RPMI7951 (cell line): ENCODE measurements around the gene EXOC3L4. TPM values are rescaled to one million over a fixed set of nuclear protein-coding genes. Genes with fewer than 3 reads are reported as not detected.
A peak's percentile ranks its signal among the peaks of the same experiment; 100 is the strongest.

Experiments used
- DNase-seq: peaks from one replicate; pipeline ENCODE4 v3.0.0-alpha.2; 2012; ENCODE audit warnings: low read depth
- total RNA-seq: library from RNA; depleted of rRNA; stranded (reverse); fragments of >200 nt; shearing (Covaris generic); gene quantifications from 2 replicates; pipeline ENCODE4 v1.2.3, GENCODE V29; 2014

EXOC3L4 gene
- total RNA-seq, 1 experiment from 2014 or later = not detected

GRCh38 chr14:103133210-103134140 lies 39.0 kb downstream of the EXOC3L4 start:
- no peak for DNase-seq

GRCh38 chr14:103134405-103134804 lies 39.9 kb downstream of the EXOC3L4 start:
- DNase-seq = no peak

DNA sequence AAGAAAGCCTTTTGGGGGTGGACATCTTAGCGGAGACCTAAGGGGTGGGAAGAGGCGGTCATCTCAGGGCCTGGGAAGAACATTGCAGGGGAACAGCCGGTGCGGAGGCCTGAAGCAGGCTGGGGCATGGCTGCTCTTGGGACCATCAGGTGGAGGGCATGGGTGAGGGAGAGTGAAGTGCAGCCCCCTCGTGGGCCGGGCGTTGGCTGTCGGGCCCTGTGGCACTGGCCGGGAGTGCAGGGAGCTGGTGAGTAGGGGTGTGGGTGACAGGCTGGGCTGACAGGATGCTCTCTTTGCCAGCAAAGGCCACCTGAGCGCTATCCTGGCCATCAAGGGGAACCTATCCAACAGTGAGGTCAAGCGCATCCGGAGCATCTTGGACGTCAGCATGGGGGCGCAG lies 40.4 kb downstream of the EXOC3L4 start:
- no peak for DNase-seq

DNA sequence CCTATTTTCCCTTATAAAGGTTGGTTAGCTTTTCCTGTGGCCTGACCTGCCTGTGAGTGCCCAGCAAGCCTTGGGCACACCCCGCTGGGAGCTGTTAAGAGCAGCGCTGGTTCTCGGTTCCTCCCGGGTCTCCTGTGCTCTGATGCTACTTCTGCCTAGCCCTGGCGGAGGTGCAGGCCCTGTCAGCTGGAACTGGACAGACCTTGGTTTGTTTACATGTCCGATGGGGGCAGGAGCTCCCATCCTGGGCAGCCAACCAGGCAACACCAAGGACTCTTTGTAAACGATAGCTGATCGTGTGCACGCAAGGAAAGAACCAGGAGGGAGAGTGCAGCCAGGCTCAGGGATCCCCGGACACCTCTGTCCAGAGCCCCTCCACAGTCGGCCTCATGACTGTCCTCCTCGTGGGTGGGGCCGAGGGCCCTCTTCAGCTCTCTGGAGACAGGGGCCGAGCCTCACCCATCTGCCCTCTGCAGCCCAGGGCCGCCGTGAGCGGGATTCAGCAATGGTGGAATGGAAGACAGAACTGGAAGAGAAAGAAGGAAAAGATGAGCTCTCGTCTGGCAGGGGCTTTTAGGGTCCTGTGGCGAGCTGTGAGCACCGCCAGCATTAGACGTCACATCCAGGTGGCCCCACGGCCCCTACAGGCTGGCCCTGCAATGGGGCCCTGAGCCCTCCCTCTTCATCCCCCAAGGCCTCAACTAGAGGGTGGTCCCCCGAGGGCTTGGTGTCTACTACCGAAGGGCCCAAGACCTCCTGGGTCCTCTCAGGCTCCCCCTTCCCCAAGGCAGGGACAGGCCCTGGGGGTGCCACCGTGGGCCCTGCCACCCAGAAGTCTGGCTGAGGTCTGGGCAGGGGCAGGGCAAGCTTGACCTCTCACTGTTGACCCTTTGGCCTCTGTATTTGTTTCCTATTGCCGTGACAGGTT lies 41.1 kb downstream of the EXOC3L4 start:
- no peak for DNase-seq

DNA sequence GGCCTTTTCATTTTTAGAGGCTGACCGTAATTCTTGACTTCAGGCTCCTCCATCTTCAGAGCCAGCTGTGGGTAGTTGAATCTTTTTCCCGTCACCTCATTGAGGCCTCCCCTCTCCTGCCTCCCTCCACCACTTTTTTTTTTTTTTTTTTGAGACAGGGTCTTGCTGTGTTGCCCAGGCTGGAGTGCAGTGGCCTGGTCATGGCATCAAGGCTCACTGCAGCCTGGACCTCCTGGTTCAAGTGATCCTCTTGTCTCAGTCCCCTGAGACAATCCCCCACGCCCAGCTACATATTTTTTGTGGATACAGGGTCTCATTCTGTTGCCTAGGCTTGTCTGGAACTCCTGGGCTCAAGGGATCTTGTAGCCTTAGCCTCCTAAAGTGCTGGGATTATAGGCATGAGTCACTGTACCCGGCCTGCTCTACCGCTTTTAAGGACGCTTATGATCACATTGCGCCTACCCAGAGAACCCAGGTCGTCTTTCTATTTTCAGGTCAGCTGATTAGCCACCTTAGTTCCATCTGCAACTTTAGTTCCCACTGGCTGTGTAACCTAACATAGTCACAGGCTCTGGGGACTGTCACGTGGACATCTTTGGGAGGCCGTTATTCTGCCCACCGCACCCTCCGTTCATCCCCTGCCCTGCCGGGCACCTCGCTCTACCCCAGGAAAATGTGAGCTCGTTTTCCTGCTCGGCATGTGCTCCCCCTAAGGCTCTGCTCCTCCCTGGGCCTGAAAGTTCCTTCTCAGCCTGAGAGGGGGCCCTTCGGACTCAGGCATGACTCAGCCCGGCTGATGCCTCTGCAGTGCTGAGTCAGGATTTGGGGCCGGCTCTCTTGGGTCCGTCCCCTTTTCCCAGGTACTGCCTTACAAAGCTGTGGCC lies 42.1 kb downstream of the EXOC3L4 start:
- peak; percentile 58 for DNase-seq

DNA sequence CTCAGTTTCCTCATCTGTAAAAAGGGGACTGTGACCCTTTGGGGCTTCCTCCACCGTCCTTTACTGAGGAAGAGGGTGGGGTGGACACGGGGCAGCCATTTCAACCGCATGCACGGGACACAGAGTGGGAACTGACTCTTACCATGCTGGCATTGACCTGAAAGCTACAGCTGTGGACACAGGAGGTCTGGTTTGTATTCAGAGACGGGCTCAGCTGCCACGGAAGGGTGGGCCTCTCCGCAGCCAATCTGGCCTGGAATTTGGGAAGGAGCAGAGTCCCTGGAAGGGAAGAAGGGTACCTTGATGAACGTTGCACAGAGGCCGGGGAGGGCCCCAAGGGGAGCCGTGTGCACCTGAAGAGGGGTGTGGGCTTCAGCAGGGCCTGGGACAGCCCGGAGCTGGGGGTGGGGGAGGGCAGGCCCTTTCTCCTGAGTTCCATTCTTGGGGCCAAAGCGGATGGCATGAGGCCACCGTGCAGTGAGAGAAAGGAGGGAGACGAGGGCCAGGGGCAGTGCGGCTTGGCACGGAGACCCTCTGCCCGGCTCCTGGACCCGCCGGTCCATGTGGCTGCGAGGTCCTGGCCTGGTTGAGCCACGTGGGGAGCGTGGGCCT lies 43.3 kb downstream of the EXOC3L4 start:
- DNase-seq = no peak

DNA sequence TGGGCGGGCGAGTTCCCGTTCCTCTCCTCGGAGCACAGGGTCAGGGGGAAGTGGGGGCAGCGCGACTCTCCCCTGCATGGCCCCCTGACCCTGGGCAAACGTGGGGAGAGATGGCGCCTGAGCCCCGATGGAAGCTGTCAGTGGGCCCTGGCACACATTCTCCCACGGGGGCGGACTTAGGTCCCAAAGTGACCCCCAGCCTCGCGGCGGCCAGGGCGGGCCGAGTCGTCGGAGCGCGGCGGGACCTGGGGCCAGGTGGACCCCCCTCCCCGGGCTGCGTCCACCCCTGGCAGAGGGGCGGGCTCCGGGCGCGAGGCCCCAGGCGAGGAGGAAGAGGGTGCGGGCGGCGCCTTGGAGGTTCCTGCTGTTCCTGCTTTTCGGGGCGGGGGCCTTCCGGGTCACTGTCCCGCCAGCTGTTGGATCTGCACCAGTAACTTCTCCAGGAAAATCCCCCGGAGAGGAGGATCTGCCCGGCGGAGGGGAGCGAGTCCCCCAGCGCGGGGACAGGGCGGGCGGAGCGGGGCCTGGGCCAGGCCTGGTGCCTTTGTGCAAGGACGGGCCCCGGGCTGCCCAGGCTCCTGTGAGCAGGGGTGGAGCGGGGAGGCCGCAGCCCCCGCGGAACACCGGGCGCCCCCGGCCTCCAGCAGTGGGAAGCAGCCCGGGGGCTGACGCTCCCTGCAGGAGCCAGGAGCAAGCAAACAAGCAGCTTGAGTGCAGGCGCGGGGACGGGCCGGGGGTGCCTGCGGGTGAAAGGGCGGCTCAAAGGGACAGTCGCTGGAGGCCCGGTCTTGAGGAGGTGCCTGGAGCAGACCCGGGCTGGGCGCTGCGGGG lies 44.0 kb downstream of the EXOC3L4 start:
- DNase-seq = no peak

DNA sequence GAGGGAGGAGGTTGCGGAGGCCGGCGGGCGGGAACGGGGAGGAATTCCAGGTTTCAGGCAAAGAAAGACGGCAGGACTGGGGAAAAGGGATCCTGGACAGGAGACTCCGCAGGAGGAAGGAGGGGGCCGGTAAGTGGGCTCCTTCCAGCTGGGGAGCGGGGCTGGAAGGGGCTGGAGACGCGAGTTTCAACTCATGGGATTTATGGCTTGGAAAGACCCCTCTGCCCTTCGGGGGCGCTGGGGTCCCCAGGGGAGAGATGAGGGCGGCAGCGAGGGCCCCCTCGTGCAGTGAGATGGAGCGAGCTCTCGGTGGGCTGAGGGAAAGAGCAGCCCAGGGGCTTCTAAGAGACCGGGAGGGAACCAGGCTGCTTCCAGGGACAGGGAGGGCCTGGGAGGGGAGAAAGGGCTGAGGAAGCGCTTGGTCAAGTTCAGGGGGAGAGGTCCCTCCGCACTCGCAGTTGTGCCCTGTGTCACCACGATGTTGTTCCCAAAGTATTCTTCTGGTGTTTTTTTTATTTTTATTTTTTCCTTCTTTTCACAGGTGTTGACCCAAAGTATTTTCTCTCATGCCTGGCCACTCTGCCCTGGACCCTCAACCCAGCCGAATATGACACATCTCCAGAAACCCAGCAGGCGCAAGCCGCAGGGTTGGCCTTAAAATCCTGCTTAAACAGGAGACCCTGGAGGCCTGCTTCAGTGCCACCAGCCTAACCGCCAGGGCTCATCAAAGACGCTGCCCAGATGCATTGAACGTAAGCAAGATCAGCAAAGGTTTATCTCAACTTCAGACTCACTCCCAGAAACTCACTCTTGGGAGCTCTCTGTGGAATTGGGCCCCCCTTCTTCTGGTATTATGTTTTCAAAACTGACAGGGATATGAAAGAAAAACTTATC lies 44.9 kb downstream of the EXOC3L4 start:
- no peak for DNase-seq

DNA sequence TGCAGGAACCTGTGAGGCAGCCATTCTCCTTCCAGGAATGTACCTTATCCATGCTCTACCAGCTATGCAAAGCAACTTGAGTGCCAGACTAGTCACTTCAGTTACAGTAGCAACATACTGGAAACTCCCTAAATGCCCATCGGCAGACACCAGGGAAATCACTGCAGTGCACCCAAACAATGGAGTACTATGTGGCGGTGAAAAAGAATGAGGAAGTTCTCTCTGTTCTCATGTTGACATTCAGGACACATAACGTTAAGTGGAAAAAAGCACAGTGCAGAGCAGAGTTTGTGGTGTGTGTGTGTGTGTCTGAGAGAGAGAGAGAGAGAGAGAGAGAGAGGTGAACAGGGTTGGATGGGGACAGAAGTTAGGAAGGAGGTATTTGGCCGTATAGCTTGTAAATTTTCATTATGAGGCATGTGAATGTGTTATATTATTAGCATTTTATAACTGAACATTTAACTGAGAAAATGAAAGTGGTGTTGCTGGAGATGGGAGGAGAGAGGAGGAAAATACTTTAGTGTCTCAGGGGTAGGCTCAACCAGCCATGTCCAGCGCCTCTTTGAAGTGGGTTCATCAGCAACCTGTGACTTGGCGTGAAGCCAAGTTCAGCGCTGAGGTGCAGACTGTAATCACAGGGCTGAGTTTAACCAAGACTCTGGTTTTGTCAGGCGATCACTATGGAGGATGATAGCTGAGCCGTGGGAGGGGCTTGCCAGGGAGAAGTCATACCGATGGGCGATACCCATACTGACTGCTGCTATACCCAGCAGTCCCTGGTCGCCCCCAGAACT lies 46.0 kb downstream of the EXOC3L4 start:
- peak; percentile 21 for DNase-seq

GRCh38 chr14:103141117-103141796 lies 46.7 kb downstream of the EXOC3L4 start:
- no peak for DNase-seq

DNA sequence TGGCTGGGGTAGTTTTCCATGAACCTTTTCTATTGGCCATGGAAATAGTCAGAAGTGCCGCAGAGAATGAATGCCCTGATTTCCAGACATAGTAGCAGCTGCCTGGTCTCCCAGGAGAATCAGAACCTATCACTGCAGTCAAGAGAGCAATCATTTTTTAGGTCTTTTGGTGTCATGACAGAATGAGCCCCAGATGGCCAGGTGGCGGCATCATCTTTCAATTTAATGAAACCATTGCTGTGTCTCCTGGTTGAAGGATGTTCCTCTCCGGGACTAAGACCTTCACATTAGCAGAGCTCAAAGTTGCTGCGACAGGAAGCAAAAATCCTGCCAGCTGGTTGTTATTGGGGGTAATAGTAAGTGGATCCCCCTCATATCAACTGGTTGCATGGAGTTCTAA lies 47.5 kb downstream of the EXOC3L4 start:
- DNase-seq = no peak

GRCh38 chr14:103142721-103143302 lies 48.3 kb downstream of the EXOC3L4 start:
- no peak for DNase-seq

DNA sequence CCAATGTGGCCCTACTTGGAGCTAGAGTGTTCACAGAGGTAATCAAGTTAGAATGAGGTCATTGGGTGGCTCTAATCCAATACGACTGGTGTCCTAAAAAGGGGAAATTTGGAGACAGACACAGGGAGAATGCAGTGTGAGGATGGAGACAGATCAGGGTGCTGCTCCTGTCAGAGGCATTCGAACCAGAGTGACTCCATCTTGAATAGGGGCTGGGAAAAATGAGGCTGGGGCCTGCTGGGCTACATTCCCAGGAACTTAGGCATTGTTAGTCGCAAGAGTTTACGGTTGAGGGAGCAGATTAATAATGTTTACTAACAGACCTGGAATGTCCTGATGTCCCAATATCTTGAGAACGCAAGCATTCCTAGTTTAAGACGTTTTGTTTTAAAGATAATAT lies 49.0 kb downstream of the EXOC3L4 start:
- DNase-seq = no peak

DNA sequence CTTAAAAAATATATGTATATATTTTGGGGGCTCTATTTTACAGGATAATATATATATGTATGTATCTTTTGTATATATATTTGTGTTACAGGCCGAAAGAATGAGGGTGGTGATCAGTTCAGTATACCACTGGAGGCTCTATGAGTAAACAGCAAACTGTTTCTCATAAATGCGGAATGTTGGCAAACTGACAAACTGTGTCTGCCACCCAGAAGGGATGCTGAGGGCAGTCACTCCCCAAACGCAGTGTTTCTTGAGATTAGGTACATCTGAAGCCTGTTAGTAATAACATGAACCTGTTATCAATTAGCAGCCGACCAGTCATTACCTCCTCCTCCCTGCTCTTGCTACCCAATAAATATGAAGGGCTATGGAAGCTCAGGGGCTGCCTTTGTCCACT lies 49.6 kb downstream of the EXOC3L4 start:
- DNase-seq = peak; percentile 66

DNA sequence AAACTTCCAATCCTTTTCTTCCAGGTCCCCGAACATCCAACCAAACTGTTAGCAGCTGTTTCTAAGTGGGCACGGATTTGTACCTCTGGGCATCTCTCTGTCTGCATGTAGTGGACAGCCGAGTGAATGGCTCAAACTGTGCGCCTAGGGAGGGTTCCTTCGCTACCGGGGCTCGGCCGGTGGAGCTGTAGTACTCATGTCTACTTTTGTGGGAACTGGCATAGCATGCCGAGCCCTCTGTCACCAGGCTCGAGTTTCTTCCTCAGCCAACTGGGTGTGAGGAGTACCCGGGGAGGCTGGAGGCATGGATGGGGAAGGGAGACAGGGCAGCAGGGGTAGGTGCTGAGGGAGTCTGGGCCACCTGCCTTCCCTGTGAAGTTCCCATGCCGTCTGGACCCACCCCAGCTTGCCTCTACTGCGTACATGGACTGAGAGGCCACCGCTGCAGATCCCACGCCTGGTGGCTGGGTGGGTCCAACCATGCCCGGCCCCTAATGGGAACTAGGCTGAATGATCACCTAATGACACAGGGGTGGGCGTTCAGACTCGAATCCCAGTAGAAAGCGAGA lies 51.7 kb downstream of the EXOC3L4 start:
- DNase-seq = no peak

GRCh38 chr14:103149351-103150237 lies 55.1 kb downstream of the EXOC3L4 start:
- no peak for DNase-seq
